HepG2 (cell line): ENCODE measurements around the gene TSACC.

Experiments
- CBX5 ChIP-seq: sonication (generic); formaldehyde crosslinking; IDR thresholded peaks from 2 replicates; pipeline ENCODE4 v1.4.0; 2020; ENCODE audit warnings: missing genetic modification reagents, borderline replicate concordance
- GABPA ChIP-seq, 2 experiments: IDR thresholded peaks; 2 replicates each; pipeline ENCODE4 v1.6.1; 2011 to 2016; ENCODE audit warnings: low read depth in 2 of 2, low read length in 1 of 2, missing biosample characterization in 1 of 2, missing genetic modification characterization in 1 of 2
- NCOA5 ChIP-seq: sonication (generic); formaldehyde crosslinking; IDR thresholded peaks from 2 replicates; pipeline ENCODE4 v1.4.0; 2020; ENCODE audit warnings: missing genetic modification reagents
- PCBP1 ChIP-seq: fragments of 200-400 bp; formaldehyde crosslinking; IDR thresholded peaks from 2 replicates; pipeline ENCODE4 v1.6.1; 2017; ENCODE audit warnings: mild to moderate bottlenecking, low read depth, low read length, borderline replicate concordance
- RAD21 ChIP-seq: fragments of 450-650 bp; formaldehyde crosslinking; IDR thresholded peaks from 2 replicates; pipeline ENCODE4 v1.5.0; 2020; ENCODE audit warnings: mild to moderate bottlenecking
- RBAK ChIP-seq: sonication (generic); formaldehyde crosslinking; IDR thresholded peaks from 2 replicates; pipeline ENCODE4 v1.5.1; 2020; ENCODE audit warnings: mild to moderate bottlenecking, missing genetic modification reagents
- SIX4 ChIP-seq: sonication (generic); formaldehyde crosslinking; IDR thresholded peaks from 2 replicates; pipeline ENCODE4 v1.4.0; 2020; ENCODE audit warnings: missing genetic modification reagents
- ZBED4 ChIP-seq: sonication (generic); formaldehyde crosslinking; IDR thresholded peaks from 2 replicates; pipeline ENCODE4 v1.4.0; 2020; ENCODE audit warnings: missing genetic modification reagents, borderline replicate concordance
- ZBTB7A ChIP-seq: sonication (generic); formaldehyde crosslinking; IDR thresholded peaks from 2 replicates; pipeline ENCODE4 v1.8.0; 2022; ENCODE audit warnings: mild to moderate bottlenecking, missing genetic modification reagents
- ZNF121 ChIP-seq: sonication (generic); formaldehyde crosslinking; IDR thresholded peaks from 2 replicates; pipeline ENCODE4 v1.5.0; 2020; ENCODE audit warnings: mild to moderate bottlenecking, missing genetic modification reagents
- ZNF3 ChIP-seq: IDR thresholded peaks from 2 replicates; pipeline ENCODE4 v1.7.0; 2017; ENCODE audit warnings: inconsistent platforms
- ZNF441 ChIP-seq: sonication (generic); formaldehyde crosslinking; IDR thresholded peaks from 2 replicates; pipeline ENCODE4 v1.7.0; 2021; ENCODE audit warnings: missing genetic modification reagents, borderline replicate concordance
- ZNF709 ChIP-seq: sonication (generic); formaldehyde crosslinking; IDR thresholded peaks from 2 replicates; pipeline ENCODE4 v1.5.0; 2020; ENCODE audit warnings: mild to moderate bottlenecking, missing genetic modification reagents

- TF ChIP-seq ZNF121 (no peak), SIX4 (CRISPR knock-in tag) (no peak), ZBTB7A (no peak), GABPA (IDR thresholded peaks at IDR 0.05; ENCODE audit: low read depth, low read length) (no peak), GABPA (CRISPR knock-in tag; IDR thresholded peaks at IDR 0.05; ENCODE audit: low read depth) (no peak), RBAK (CRISPR knock-in tag) (no peak), NCOA5 (CRISPR knock-in tag) (no peak), PCBP1 (no peak), ZNF3 (CRISPR knock-in tag) (no peak), CBX5 (CRISPR knock-in tag) (no peak), ZNF441 (CRISPR knock-in tag) (no peak), ZNF709 (CRISPR knock-in tag) (no peak), RAD21 (CRISPR knock-in tag) (no peak), ZBED4 (no peak)
These were observed 55.8 kb downstream of the TSACC start for GRCh38 chr1:156394082-156394481.
